GM12864 (cell line): Measurements from ENCODE around the gene SLC8B1.

Source experiments
- DNase-seq: peaks from one replicate; pipeline ENCODE4 v3.0.0-alpha.2; 2011; ENCODE audit warnings: low read depth
- H3K4me3 ChIP-seq: 2 replicates; pipeline ENCODE4 v1.5.1; 2011; ENCODE audit warnings: mild to moderate bottlenecking, low read depth, low read length, control low read depth
- TF ChIP-seq, protein P1 (sequence below): IDR thresholded peaks from 2 replicates; pipeline ENCODE4 v1.5.1; 2011; ENCODE audit warnings: low read depth, mild to moderate bottlenecking, moderate library complexity, low read length, control low read depth, inconsistent platforms; ENCODE audit errors: missing control alignments

Gene SLC8B1

GRCh38 chr12:113257564-113257963, 77.3 kb downstream of the SLC8B1 start:
- DNase-seq: no peak
- H3K4me3 ChIP-seq: no peak overlapping the region
- TF ChIP-seq, protein P1, sequence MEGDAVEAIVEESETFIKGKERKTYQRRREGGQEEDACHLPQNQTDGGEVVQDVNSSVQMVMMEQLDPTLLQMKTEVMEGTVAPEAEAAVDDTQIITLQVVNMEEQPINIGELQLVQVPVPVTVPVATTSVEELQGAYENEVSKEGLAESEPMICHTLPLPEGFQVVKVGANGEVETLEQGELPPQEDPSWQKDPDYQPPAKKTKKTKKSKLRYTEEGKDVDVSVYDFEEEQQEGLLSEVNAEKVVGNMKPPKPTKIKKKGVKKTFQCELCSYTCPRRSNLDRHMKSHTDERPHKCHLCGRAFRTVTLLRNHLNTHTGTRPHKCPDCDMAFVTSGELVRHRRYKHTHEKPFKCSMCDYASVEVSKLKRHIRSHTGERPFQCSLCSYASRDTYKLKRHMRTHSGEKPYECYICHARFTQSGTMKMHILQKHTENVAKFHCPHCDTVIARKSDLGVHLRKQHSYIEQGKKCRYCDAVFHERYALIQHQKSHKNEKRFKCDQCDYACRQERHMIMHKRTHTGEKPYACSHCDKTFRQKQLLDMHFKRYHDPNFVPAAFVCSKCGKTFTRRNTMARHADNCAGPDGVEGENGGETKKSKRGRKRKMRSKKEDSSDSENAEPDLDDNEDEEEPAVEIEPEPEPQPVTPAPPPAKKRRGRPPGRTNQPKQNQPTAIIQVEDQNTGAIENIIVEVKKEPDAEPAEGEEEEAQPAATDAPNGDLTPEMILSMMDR: no peak

GRCh38 chr12:113254298-113254697, 80.6 kb downstream of the SLC8B1 start:
- H3K4me3 ChIP-seq: no peak overlapping the region
- TF ChIP-seq, protein P1: no peak
- no peak for DNase-seq

DNA sequence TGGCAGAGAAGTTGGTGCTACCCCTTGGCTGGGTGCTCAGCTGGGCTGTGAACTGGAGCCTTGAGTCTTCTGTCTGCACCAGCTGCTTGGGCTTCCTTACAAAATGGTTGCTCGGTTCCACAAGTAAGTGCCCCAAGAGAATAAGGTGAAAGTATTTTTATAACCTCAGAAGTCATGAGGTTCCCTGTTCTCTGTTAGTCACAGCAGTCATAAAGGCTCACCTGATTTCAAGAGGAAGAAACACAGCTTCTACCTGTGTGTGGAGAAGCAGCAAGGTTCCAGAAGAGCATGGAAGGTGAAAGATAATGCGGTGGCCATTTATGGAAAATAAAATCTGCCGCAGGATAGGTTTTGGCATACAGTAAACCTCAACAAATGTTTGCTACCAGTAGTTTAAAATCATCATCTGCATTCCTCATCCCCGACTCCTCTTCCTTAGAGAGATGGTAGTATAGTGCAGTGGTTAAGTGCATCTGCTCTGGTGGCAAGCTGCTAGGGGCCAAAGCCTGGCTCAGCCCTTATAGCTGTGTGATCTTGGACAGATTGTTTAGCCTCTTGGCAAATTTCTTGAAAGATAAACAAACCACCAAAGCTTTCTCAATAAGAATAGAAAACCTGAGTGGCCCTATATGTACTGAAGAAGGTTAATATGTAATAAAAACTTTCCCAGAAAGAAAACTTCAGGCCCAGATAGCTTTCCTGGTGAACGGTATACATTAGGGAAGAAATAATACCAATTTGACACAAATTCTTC, 81.2 kb downstream of the SLC8B1 start:
- TF ChIP-seq, protein P1: no peak
- DNase-seq: no peak
- H3K4me3 ChIP-seq: no peak overlapping the region

DNA sequence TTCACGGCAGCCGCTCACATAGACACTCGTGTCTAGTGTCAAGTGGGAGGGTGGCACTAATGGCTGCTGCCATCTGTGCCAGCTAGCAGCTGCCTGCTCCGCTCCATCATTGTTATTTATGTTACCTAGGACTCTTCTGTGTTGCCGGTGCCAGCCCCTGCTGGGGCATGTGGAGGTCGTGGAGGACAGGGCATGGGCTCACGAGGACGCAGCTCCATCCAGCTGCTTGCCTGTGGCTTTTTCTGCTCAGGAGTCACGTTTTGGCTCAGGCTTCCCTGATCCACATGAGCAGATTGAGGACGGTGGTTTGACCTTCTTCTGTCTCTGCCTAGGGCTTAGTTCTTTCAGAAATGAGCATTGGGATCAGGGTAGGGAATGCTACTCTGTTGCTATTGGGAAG, 82.4 kb downstream of the SLC8B1 start:
- H3K4me3 ChIP-seq: no peak overlapping the region
- no peak for DNase-seq
- TF ChIP-seq, protein P1: no peak

GRCh38 chr12:113251404-113252070, 83.4 kb downstream of the SLC8B1 start:
- TF ChIP-seq, protein P1: no peak
- H3K4me3 ChIP-seq: no peak overlapping the region
- no peak for DNase-seq

DNA sequence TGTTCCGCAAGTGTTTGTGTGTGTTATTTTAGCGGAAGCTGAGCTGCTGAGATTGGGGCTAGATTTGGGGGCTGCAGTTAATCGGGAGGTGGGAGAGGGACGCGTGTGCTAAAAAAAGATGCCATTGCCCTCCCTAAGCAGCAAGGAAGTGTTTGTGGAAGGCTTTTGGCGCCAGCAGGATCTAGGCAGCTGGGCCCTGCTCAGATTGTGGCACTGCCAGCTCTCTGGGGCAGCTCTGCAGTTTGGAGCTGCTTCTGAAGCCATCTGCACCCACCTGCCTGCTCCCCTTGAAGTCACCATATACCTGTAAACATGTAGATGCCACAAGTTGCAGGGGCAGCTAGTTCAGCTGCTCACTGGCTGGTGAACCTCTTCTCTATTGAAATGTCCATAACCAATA, 84.9 kb downstream of the SLC8B1 start:
- no peak for DNase-seq
- H3K4me3 ChIP-seq: no peak overlapping the region
- TF ChIP-seq, protein P1: no peak
